ENCODE results near the gene SHISA9. TPM values are rescaled to one million over a fixed set of nuclear protein-coding genes. Genes with fewer than 3 reads are reported as not detected.

Gene SHISA9
- polyA plus RNA-seq, 1 of the 3 experiments (the other 2 are of a cell fraction) = 0.02 TPM

DNA sequence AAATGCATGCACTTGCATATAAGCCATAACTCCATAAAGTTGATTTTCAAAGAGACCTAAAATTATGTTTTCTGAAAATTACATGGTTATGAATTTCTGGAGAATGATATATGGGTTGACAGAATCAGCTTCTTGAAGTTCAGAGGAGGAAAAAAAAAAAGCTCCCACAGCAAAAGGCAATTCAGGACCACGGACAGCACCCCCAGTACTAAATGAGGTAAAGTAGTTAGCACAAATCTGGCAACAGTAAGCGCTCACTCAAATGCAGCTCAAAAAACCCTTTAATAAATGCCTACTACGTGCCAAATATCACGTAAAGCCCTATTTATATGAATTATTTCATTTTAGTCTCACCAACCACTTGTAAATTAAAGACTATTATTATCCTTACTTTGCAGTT lies 135.2 kb downstream of the SHISA9 start:
- Histone ChIP-seq H3K4me1 (ENCODE audit: control insufficient read depth in 1 of 2, insufficient read depth in 2 of 2, low read depth in 1 of 2, low read length in 1 of 2) (no peaks in the 10 kb centered on the region), H3K27ac (ENCODE audit: low read depth in 2 of 2, low read length in 1 of 2) (no peak overlapping the region), H3K4me2 (no peak overlapping the region), H4K20me1 (ENCODE audit: insufficient read depth) (no peaks in the 10 kb centered on the region), H2AFZ (ENCODE audit: low read depth) (no peak overlapping the region), H3K4me3 (ENCODE audit: low read depth in 2 of 2, low read length in 1 of 2) (no peak overlapping the region), H3K9ac (no peak overlapping the region), H3K9me3 (no peaks in the 10 kb centered on the region), H3K79me2 (ENCODE audit: insufficient read depth) (no peaks in the 10 kb centered on the region), H3K9me2 (no peaks in the 10 kb centered on the region), H3K36me3 (replicated peaks in 1 of 2; ENCODE audit: control insufficient read depth in 1 of 2, insufficient read depth in 2 of 2, low read length in 1 of 2) (no peaks in the 10 kb centered on the region), H3F3A (replicated peaks; ENCODE audit: insufficient read depth) (no peaks in the 10 kb centered on the region), H3K27me3 (ENCODE audit: insufficient read depth) (no peaks in the 10 kb centered on the region)
- WGBS (ENCODE audit: low lambda C conversion rate) = 26% methylated on average over 4 of the region's 4 CpGs
- TF ChIP-seq YY1 (IDR thresholded peaks at IDR 0.05; ENCODE audit: low read depth) (no peak), REST (IDR thresholded peaks at IDR 0.05; ENCODE audit: low read depth, low read length) (peak; percentile 91)
- POLR2A ChIA-PET = no interaction called here
- CTCF ChIA-PET = no interaction called here
- DNase-seq = no peak

DNA sequence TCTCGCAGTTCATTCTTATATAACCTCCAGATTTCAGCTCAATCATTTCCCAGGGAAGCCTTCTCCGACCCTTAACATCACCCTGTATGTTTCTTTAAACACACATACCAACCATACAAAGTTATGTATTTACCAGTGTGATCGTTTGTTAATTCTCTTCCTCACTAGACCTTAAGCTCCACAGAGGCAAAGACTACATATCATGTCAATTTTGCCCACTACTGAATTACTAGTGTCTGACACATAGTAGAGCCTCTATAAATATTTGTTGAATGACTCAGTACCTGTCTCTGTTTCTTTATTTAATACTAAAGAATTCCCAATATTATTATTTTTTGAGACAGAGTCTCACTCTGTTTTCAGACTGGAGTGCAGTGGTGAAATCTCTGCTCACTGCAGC lies 137.2 kb downstream of the SHISA9 start:
- H3K9ac ChIP-seq = no peak overlapping the region
- TF ChIP-seq NRF1 (IDR thresholded peaks at IDR 0.05; ENCODE audit: low read depth, low read length) (no peak), FOXM1 (IDR thresholded peaks at IDR 0.05; ENCODE audit: low read depth) (no peak), TEAD4 (IDR thresholded peaks at IDR 0.05; ENCODE audit: borderline replicate concordance, insufficient read depth) (no peak), CTCF (IDR thresholded peaks at IDR 0.05) (no peak), CHD2 (IDR thresholded peaks at IDR 0.05; ENCODE audit: low read length, partially characterized antibody) (no peak), RAD21 (IDR thresholded peaks at IDR 0.05; ENCODE audit: low read length) (no peak), GABPA (IDR thresholded peaks at IDR 0.05; ENCODE audit: low read depth) (no peak), YY1 (IDR thresholded peaks at IDR 0.05; ENCODE audit: low read depth) (no peak), USF1 (IDR thresholded peaks at IDR 0.05; ENCODE audit: borderline replicate concordance, low read depth) (no peak), RFX5 (IDR thresholded peaks at IDR 0.05; ENCODE audit: low read length) (no peak), SMC3 (IDR thresholded peaks at IDR 0.05; ENCODE audit: low read depth, low read length) (no peak), SIN3A (IDR thresholded peaks at IDR 0.05; ENCODE audit: borderline replicate concordance, low read depth, low read length) (no peak), MEF2A (IDR thresholded peaks at IDR 0.05; ENCODE audit: borderline replicate concordance, low read depth) (no peak), TCF12 (IDR thresholded peaks at IDR 0.05) (no peak), TAF1 (IDR thresholded peaks at IDR 0.05; ENCODE audit: borderline replicate concordance, low read depth, low read length) (no peak), EZH2phosphoT487 (IDR thresholded peaks at IDR 0.05; ENCODE audit: borderline replicate concordance, low read depth) (no peak)
- TF ChIP-seq, protein P1, sequence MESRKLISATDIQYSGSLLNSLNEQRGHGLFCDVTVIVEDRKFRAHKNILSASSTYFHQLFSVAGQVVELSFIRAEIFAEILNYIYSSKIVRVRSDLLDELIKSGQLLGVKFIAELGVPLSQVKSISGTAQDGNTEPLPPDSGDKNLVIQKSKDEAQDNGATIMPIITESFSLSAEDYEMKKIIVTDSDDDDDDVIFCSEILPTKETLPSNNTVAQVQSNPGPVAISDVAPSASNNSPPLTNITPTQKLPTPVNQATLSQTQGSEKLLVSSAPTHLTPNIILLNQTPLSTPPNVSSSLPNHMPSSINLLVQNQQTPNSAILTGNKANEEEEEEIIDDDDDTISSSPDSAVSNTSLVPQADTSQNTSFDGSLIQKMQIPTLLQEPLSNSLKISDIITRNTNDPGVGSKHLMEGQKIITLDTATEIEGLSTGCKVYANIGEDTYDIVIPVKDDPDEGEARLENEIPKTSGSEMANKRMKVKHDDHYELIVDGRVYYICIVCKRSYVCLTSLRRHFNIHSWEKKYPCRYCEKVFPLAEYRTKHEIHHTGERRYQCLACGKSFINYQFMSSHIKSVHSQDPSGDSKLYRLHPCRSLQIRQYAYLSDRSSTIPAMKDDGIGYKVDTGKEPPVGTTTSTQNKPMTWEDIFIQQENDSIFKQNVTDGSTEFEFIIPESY (IDR thresholded peaks at IDR 0.05; ENCODE audit: borderline replicate concordance, low read depth) = no peak
- TF ChIP-seq, protein P2, sequence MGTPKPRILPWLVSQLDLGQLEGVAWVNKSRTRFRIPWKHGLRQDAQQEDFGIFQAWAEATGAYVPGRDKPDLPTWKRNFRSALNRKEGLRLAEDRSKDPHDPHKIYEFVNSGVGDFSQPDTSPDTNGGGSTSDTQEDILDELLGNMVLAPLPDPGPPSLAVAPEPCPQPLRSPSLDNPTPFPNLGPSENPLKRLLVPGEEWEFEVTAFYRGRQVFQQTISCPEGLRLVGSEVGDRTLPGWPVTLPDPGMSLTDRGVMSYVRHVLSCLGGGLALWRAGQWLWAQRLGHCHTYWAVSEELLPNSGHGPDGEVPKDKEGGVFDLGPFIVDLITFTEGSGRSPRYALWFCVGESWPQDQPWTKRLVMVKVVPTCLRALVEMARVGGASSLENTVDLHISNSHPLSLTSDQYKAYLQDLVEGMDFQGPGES (IDR thresholded peaks at IDR 0.05; ENCODE audit: low read depth, low read length) = no peak
- POLR2A ChIA-PET = no interaction called here
- no peaks in the 10 kb centered on the region for H3K79me2 ChIP-seq (ENCODE audit: insufficient read depth)
- H3K4me3 ChIP-seq (ENCODE audit: low read depth in 2 of 2, low read length in 1 of 2) = no peak overlapping the region
- no peaks in the 10 kb centered on the region for H3F3A ChIP-seq (replicated peaks; ENCODE audit: insufficient read depth)
- no peak overlapping the region for H3K4me2 ChIP-seq
- no peaks in the 10 kb centered on the region for H3K4me1 ChIP-seq (ENCODE audit: control insufficient read depth in 1 of 2, insufficient read depth in 2 of 2, low read depth in 1 of 2, low read length in 1 of 2)
- H4K20me1 ChIP-seq (ENCODE audit: insufficient read depth) = no peaks in the 10 kb centered on the region
- no peaks in the 10 kb centered on the region for H3K9me3 ChIP-seq
- WGBS (ENCODE audit: low lambda C conversion rate) = 15% methylated on average over 3 of the region's 3 CpGs
- CTCF ChIA-PET = no interaction called here
- no peaks in the 10 kb centered on the region for H3K27me3 ChIP-seq (ENCODE audit: insufficient read depth)
- H3K27ac ChIP-seq (ENCODE audit: low read depth in 2 of 2, low read length in 1 of 2) = no peak overlapping the region
- H3K36me3 ChIP-seq (replicated peaks in 1 of 2; ENCODE audit: control insufficient read depth in 1 of 2, insufficient read depth in 2 of 2, low read length in 1 of 2) = no peaks in the 10 kb centered on the region
- H3K9me2 ChIP-seq = no peaks in the 10 kb centered on the region
- no peak overlapping the region for H2AFZ ChIP-seq (ENCODE audit: low read depth)
- DNase-seq = no peak

All from SK-N-SH (cell line).